Activated T-helper 2 cell treated with anti-CD3 and anti-CD28 coated beads, Interferon-gamma antibody, Interleukin-2, Interleukin-4, amounts not matched to agents 10 μg/mL and 5 μg/mL and 100 μg/mL, durations not matched to agents 14 hours and 24 hours and 36 hours (primary cell): ENCODE results near the gene MDM2. TPM values are rescaled to one million over a fixed set of nuclear protein-coding genes. Genes with fewer than 3 reads are reported as not detected.

Experiments
- DNase-seq: peaks from one replicate; pipeline ENCODE4 v3.0.0; 2021; ENCODE audit warnings: low spot score
- H3K27ac Mint-ChIP-seq: one replicate; pipeline ENCODE4 v1.8.0; 2021; ENCODE audit warnings: mixed read lengths
- H3K27me3 Mint-ChIP-seq: one replicate; pipeline ENCODE4 v1.8.0; 2021; ENCODE audit warnings: low read depth, mixed read lengths
- H3K36me3 Mint-ChIP-seq: one replicate; pipeline ENCODE4 v1.8.0; 2021; ENCODE audit warnings: low read depth, mixed read lengths
- H3K4me1 Mint-ChIP-seq: one replicate; pipeline ENCODE4 v1.8.0; 2021; ENCODE audit warnings: low read depth, mixed read lengths
- H3K4me3 Mint-ChIP-seq: one replicate; pipeline ENCODE4 v1.8.0; 2021; ENCODE audit warnings: low read depth, mild to moderate bottlenecking, moderate library complexity, mixed read lengths
- H3K9me3 Mint-ChIP-seq: one replicate; pipeline ENCODE4 v1.8.0; 2021; ENCODE audit warnings: mixed read lengths
- intact Hi-C: fragments of 100-400 bp; cut with micrococcal nuclease; formaldehyde crosslinking; loops from one replicate; pipeline ENCODE4 v1.15.1; 2023
- total RNA-seq: library from RNA; stranded (reverse); gene quantifications from 2 replicates; pipeline ENCODE4 v1.2.3, GENCODE V29; 2022

Gene MDM2
- total RNA-seq, 1 donor from 2014 or later, result 180 TPM

- no peak for DNase-seq
- H3K27me3 Mint-ChIP-seq, result no peaks in the 10 kb centered on the region
- intact Hi-C loops, result no loop called here
- no peak overlapping the region for H3K27ac Mint-ChIP-seq
- H3K4me3 Mint-ChIP-seq, result no peak overlapping the region
- H3K4me1 Mint-ChIP-seq, result peaks cover 12% of the 10 kb centered on the region
- H3K9me3 Mint-ChIP-seq, result no peaks in the 10 kb centered on the region
- H3K36me3 Mint-ChIP-seq, result peaks cover 61% of the 10 kb centered on the region
Observed at GRCh38 chr12:68841717-68842116, 33.7 kb downstream of the MDM2 start.

GRCh38 chr12:68842123-68842522 is 34.1 kb downstream of the MDM2 start:
- no peaks in the 10 kb centered on the region for H3K27me3 Mint-ChIP-seq
- intact Hi-C loops, result no loop called here
- no peak overlapping the region for H3K4me3 Mint-ChIP-seq
- no peaks in the 10 kb centered on the region for H3K9me3 Mint-ChIP-seq
- H3K27ac Mint-ChIP-seq, result no peak overlapping the region
- H3K36me3 Mint-ChIP-seq, result peaks cover 59% of the 10 kb centered on the region
- H3K4me1 Mint-ChIP-seq, result peaks cover 12% of the 10 kb centered on the region
- DNase-seq, result no peak

- Mint-ChIP-seq H3K27me3 (no peaks in the 10 kb centered on the region), H3K4me3 (no peak overlapping the region), H3K36me3 (peaks cover 55% of the 10 kb centered on the region), H3K4me1 (peaks cover 12% of the 10 kb centered on the region), H3K9me3 (no peaks in the 10 kb centered on the region), H3K27ac (no peak overlapping the region)
- intact Hi-C loops, result no loop called here
- no peak for DNase-seq
Observed at GRCh38 chr12:68842784-68843567, 35.0 kb downstream of the MDM2 start.

- Mint-ChIP-seq H3K4me3 (no peak overlapping the region), H3K4me1 (peaks cover 9% of the 10 kb centered on the region), H3K36me3 (peaks cover 45% of the 10 kb centered on the region), H3K9me3 (no peaks in the 10 kb centered on the region), H3K27me3 (no peaks in the 10 kb centered on the region), H3K27ac (no peak overlapping the region)
- intact Hi-C loops, result no loop called here
- no peak for DNase-seq
Observed at GRCh38 chr12:68844318-68844745, 36.4 kb downstream of the MDM2 start.

- H3K9me3 Mint-ChIP-seq, result no peaks in the 10 kb centered on the region
- intact Hi-C loops, result no loop called here
Observed at GRCh38 chr12:68844788-68845695, 37.1 kb downstream of the MDM2 start.

GRCh38 chr12:68846811-68847210 is 38.8 kb downstream of the MDM2 start:
- H3K27me3 Mint-ChIP-seq, result no peaks in the 10 kb centered on the region
- H3K36me3 Mint-ChIP-seq, result peaks cover 29% of the 10 kb centered on the region
- intact Hi-C loops, result no loop called here
- no peak overlapping the region for H3K4me3 Mint-ChIP-seq
- peaks cover 8% of the 10 kb centered on the region for H3K4me1 Mint-ChIP-seq
- no peak overlapping the region for H3K27ac Mint-ChIP-seq
- no peak for DNase-seq
- no peaks in the 10 kb centered on the region for H3K9me3 Mint-ChIP-seq

More at GRCh38 chr12:68844788-68845695, 37.1 kb downstream of the MDM2 start:
- Mint-ChIP-seq H3K27ac (no peak overlapping the region), H3K4me1 (peaks cover 8% of the 10 kb centered on the region), H3K36me3 (peaks cover 40% of the 10 kb centered on the region), H3K27me3 (no peaks in the 10 kb centered on the region), H3K4me3 (no peak overlapping the region)
- DNase-seq, result no peak

- Mint-ChIP-seq H3K27me3 (no peaks in the 10 kb centered on the region), H3K4me1 (peaks cover 6% of the 10 kb centered on the region), H3K4me3 (no peak overlapping the region), H3K9me3 (no peaks in the 10 kb centered on the region), H3K36me3 (peaks cover 9% of the 10 kb centered on the region), H3K27ac (no peak overlapping the region)
- intact Hi-C loops, result no loop called here
- no peak for DNase-seq
Observed at GRCh38 chr12:68850390-68850789, 42.4 kb downstream of the MDM2 start.

GRCh38 chr12:68851592-68852306 is 43.8 kb downstream of the MDM2 start:
- DNase-seq, result no peak
- Mint-ChIP-seq H3K4me3 (no peak overlapping the region), H3K27ac (no peak overlapping the region), H3K4me1 (peaks cover 6% of the 10 kb centered on the region), H3K27me3 (no peaks in the 10 kb centered on the region), H3K36me3 (peaks cover 17% of the 10 kb centered on the region), H3K9me3 (no peaks in the 10 kb centered on the region)
- intact Hi-C loops, result no loop called here

GRCh38 chr12:68853396-68854077 is 45.6 kb downstream of the MDM2 start:
- Mint-ChIP-seq H3K4me3 (no peak overlapping the region), H3K27me3 (no peaks in the 10 kb centered on the region), H3K36me3 (peaks cover 28% of the 10 kb centered on the region), H3K4me1 (peaks cover 6% of the 10 kb centered on the region), H3K27ac (no peak overlapping the region), H3K9me3 (no peaks in the 10 kb centered on the region)
- intact Hi-C loops, result no loop called here
- no peak for DNase-seq

- H3K9me3 Mint-ChIP-seq, result no peaks in the 10 kb centered on the region
- H3K4me3 Mint-ChIP-seq, result no peak overlapping the region
- intact Hi-C loops, result no loop called here
- no peak overlapping the region for H3K27ac Mint-ChIP-seq
- DNase-seq, result no peak
- no peaks in the 10 kb centered on the region for H3K27me3 Mint-ChIP-seq
- H3K36me3 Mint-ChIP-seq, result peaks cover 28% of the 10 kb centered on the region
- H3K4me1 Mint-ChIP-seq, result peaks cover 6% of the 10 kb centered on the region
Observed at GRCh38 chr12:68854078-68854468, 46.1 kb downstream of the MDM2 start.

GRCh38 chr12:68854554-68854953 is 46.6 kb downstream of the MDM2 start:
- Mint-ChIP-seq H3K36me3 (peaks cover 28% of the 10 kb centered on the region), H3K27me3 (no peaks in the 10 kb centered on the region), H3K27ac (no peak overlapping the region), H3K4me1 (peaks cover 6% of the 10 kb centered on the region), H3K9me3 (no peaks in the 10 kb centered on the region), H3K4me3 (no peak overlapping the region)
- intact Hi-C loops, result no loop called here
- no peak for DNase-seq

GRCh38 chr12:68855111-68855510 is 47.1 kb downstream of the MDM2 start:
- DNase-seq, result no peak
- Mint-ChIP-seq H3K27me3 (no peaks in the 10 kb centered on the region), H3K36me3 (peaks cover 32% of the 10 kb centered on the region), H3K4me3 (no peak overlapping the region), H3K4me1 (peaks cover 6% of the 10 kb centered on the region), H3K27ac (no peak overlapping the region), H3K9me3 (no peaks in the 10 kb centered on the region)
- intact Hi-C loops, result no loop called here
